H9 (cell line): Measurements from ENCODE around the gene CTNNA3. TPM values are rescaled to one million over a fixed set of nuclear protein-coding genes. Genes with fewer than 3 reads are reported as not detected.
"Not testable (repeated sequence)": the region's sequence is repeated elsewhere in the genome, so short reads cannot be mapped to it uniquely, and the experiment has no call there.

Source experiments
- DNase-seq: peaks from one replicate; pipeline ENCODE4 v3.0.0-alpha.2; 2017
- H2AFZ ChIP-seq: one replicate; pipeline ENCODE4 v1.6.1; 2013; ENCODE audit warnings: mild to moderate bottlenecking, low read length, control low read depth, moderate library complexity
- H2AK5ac ChIP-seq: 2 replicates; pipeline ENCODE4 v1.6.1; 2013; ENCODE audit warnings: low read length, control low read depth, mixed read lengths; ENCODE audit not compliant: insufficient read length
- H2BK120ac ChIP-seq: one replicate; pipeline ENCODE4 v1.6.1; 2013; ENCODE audit warnings: low read depth, mild to moderate bottlenecking, low read length, control low read depth, inconsistent platforms; ENCODE audit not compliant: poor library complexity, severe bottlenecking
- H2BK12ac ChIP-seq: 2 replicates; pipeline ENCODE4 v1.6.1; 2013; ENCODE audit warnings: low read length, control low read depth, mixed read lengths, low read depth; ENCODE audit not compliant: insufficient read length
- H2BK15ac ChIP-seq: 2 replicates; pipeline ENCODE4 v1.6.1; 2013; ENCODE audit warnings: low read depth, low read length, control low read depth
- H2BK20ac ChIP-seq: one replicate; pipeline ENCODE4 v1.6.1; 2013; ENCODE audit warnings: low read depth, mild to moderate bottlenecking, low read length, control low read depth, inconsistent platforms; ENCODE audit not compliant: poor library complexity, severe bottlenecking
- H2BK5ac ChIP-seq: 2 replicates; pipeline ENCODE4 v1.6.1; 2013; ENCODE audit warnings: low read length, control low read depth, mixed read lengths; ENCODE audit not compliant: insufficient read length
- H3K14ac ChIP-seq: 2 replicates; pipeline ENCODE4 v1.6.1; 2013; ENCODE audit warnings: low read length, control low read depth; ENCODE audit not compliant: insufficient read depth
- H3K18ac ChIP-seq: 2 replicates; pipeline ENCODE4 v1.6.1; 2013; ENCODE audit warnings: low read depth, mild to moderate bottlenecking, mixed read lengths, low read length, control low read depth; ENCODE audit not compliant: insufficient read length
- H3K23ac ChIP-seq: 2 replicates; pipeline ENCODE4 v1.6.1; 2013; ENCODE audit warnings: low read length, control low read depth, mixed read lengths, low read depth; ENCODE audit not compliant: insufficient read length
- H3K23me2 ChIP-seq: 2 replicates; pipeline ENCODE4 v1.6.1; 2013; ENCODE audit warnings: low read depth, mild to moderate bottlenecking, mixed read lengths, low read length, control low read depth; ENCODE audit not compliant: insufficient read length, poor library complexity, severe bottlenecking
- H3K27ac ChIP-seq: 2 replicates; pipeline ENCODE4 v1.5.1; 2013; ENCODE audit warnings: low read length, control low read depth, mixed read lengths, low read depth; ENCODE audit not compliant: insufficient read length
- H3K27me3 ChIP-seq: 2 replicates; pipeline ENCODE4 v1.6.1; 2013; ENCODE audit warnings: low read length, control low read depth, inconsistent platforms; ENCODE audit not compliant: insufficient read depth
- H3K4ac ChIP-seq: 2 replicates; pipeline ENCODE4 v1.6.1; 2013; ENCODE audit warnings: low read depth, mild to moderate bottlenecking, control low read depth, inconsistent platforms, low read length, moderate library complexity
- H3K4me1 ChIP-seq: 2 replicates; pipeline ENCODE4 v1.6.1; 2013; ENCODE audit warnings: low read length, control low read depth, inconsistent platforms; ENCODE audit not compliant: insufficient read depth
- H3K4me2 ChIP-seq: 2 replicates; pipeline ENCODE4 v1.6.1; 2013; ENCODE audit warnings: low read length, control low read depth, mixed read lengths; ENCODE audit not compliant: insufficient read length, insufficient read depth
- H3K56ac ChIP-seq: 2 replicates; pipeline ENCODE4 v1.6.1; 2013; ENCODE audit warnings: low read depth, mild to moderate bottlenecking, mixed read lengths, low read length, control low read depth; ENCODE audit not compliant: insufficient read length
- H3K79me1 ChIP-seq: 2 replicates; pipeline ENCODE4 v1.6.1; 2013; ENCODE audit warnings: low read depth, mild to moderate bottlenecking, moderate library complexity, low read length, control low read depth, inconsistent platforms; ENCODE audit not compliant: insufficient read depth, poor library complexity, severe bottlenecking
- H3K79me2 ChIP-seq: 2 replicates; pipeline ENCODE4 v1.6.1; 2013; ENCODE audit warnings: low read length, control low read depth, inconsistent platforms; ENCODE audit not compliant: insufficient read depth
- H3K9ac ChIP-seq: 2 replicates; pipeline ENCODE4 v1.6.1; 2013; ENCODE audit warnings: low read length, control low read depth, mixed read lengths; ENCODE audit not compliant: insufficient read length; ENCODE audit errors: extremely low read depth
- H3K9me3 ChIP-seq: one replicate; pipeline ENCODE4 v1.6.1; 2013; ENCODE audit warnings: low read depth, low read length, inconsistent platforms; ENCODE audit not compliant: control insufficient read depth
- H3T11ph ChIP-seq: one replicate; pipeline ENCODE4 v1.6.1; 2013; ENCODE audit warnings: mild to moderate bottlenecking, low read length, control low read depth, inconsistent platforms
- H4K20me1 ChIP-seq: one replicate; pipeline ENCODE4 v1.6.1; 2013; ENCODE audit not compliant: control insufficient read depth, insufficient read length, insufficient read depth
- H4K5ac ChIP-seq: 2 replicates; pipeline ENCODE4 v1.6.1; 2013; ENCODE audit warnings: low read depth, mild to moderate bottlenecking, mixed read lengths, low read length, control low read depth; ENCODE audit not compliant: insufficient read length
- H4K8ac ChIP-seq: replicated peaks from 2 replicates; pipeline ENCODE4 v1.6.1; 2013; ENCODE audit warnings: low read length, control low read depth, mixed read lengths, low read depth; ENCODE audit not compliant: insufficient read length
- H4K91ac ChIP-seq: 2 replicates; pipeline ENCODE4 v1.6.1; 2013; ENCODE audit warnings: low read depth, mild to moderate bottlenecking, moderate library complexity, mixed read lengths, low read length, control low read depth; ENCODE audit not compliant: insufficient read length
- H3K27ac Mint-ChIP-seq, 3 experiments: 2 replicates in 2 of 3; 3 replicates in 1 of 3; pipeline ENCODE4 v1.8.0; 2020 to 2021; ENCODE audit warnings: mixed read lengths in 3 of 3, mild to moderate bottlenecking in 1 of 3, moderate library complexity in 1 of 3
- H3K27me3 Mint-ChIP-seq: 2 replicates; pipeline ENCODE4 v1.8.0; 2021; ENCODE audit warnings: low read depth, mild to moderate bottlenecking, moderate library complexity, mixed read lengths
- H3K36me3 Mint-ChIP-seq, 3 experiments: 2 replicates in 2 of 3; 3 replicates in 1 of 3; pipeline ENCODE4 v1.8.0; 2020 to 2021; ENCODE audit warnings: low read depth in 3 of 3, mixed read lengths in 3 of 3; ENCODE audit not compliant: insufficient read depth in 1 of 3
- H3K4me1 Mint-ChIP-seq, 2 experiments: 2 replicates each; pipeline ENCODE4 v1.8.0; 2020; ENCODE audit warnings: mixed read lengths in 2 of 2
- H3K4me3 Mint-ChIP-seq, 2 experiments: 2 replicates in 1 of 2; 3 replicates in 1 of 2; pipeline ENCODE4 v1.8.0; 2020 to 2021; ENCODE audit warnings: mild to moderate bottlenecking in 2 of 2, mixed read lengths in 2 of 2, moderate library complexity in 1 of 2
- H3K9me3 Mint-ChIP-seq, 2 experiments: 2 replicates in 1 of 2; 3 replicates in 1 of 2; pipeline ENCODE4 v1.8.0; 2020; ENCODE audit warnings: mild to moderate bottlenecking in 2 of 2, mixed read lengths in 2 of 2, moderate library complexity in 1 of 2
- CTCF ChIP-seq: fragments of 200-600 bp; sonication (generic); conservative IDR thresholded peaks from 3 replicates; pipeline ENCODE4 v1.8.0; 2021; ENCODE audit warnings: antibody characterized with exemption, mild to moderate bottlenecking
- WGBS: extraction: QIAGEN DNeasy Blood & Tissue Kit; methylation state at CpG from one replicate; pipeline ENCODE4 v1.1.7; 2013; ENCODE audit warnings: missing lambda C conversion rate, low lambda C conversion rate, mixed read lengths; ENCODE audit not compliant: insufficient read length; ENCODE audit errors: extremely low coverage; 5-methylcytosine and 5-hydroxymethylcytosine counted together
- total RNA-seq: library from RNA; stranded (reverse); gene quantifications from 2 replicates; pipeline ENCODE4 v1.2.1, GENCODE V29; 2021

Gene CTNNA3
- total RNA-seq, 1 experiment from 2014 or later = 3.3 TPM

- Histone ChIP-seq H2BK15ac (no peak overlapping the region), H4K5ac (no peak overlapping the region), H2BK120ac (no peak overlapping the region), H3K4ac (no peak overlapping the region), H3K79me2 (no peaks in the 10 kb centered on the region), H2AK5ac (no peak overlapping the region), H4K91ac (no peak overlapping the region), H3K9me3 (no peaks in the 10 kb centered on the region), H3T11ph (no peak overlapping the region), H3K27me3 (no peaks in the 10 kb centered on the region), H2BK12ac (no peak overlapping the region), H3K4me1 (no peaks in the 10 kb centered on the region), H3K27ac (no peak overlapping the region), H2BK20ac (no peak overlapping the region), H3K23me2 (no peaks in the 10 kb centered on the region), H4K20me1 (no peaks in the 10 kb centered on the region), H3K56ac (no peak overlapping the region), H2AFZ (no peak overlapping the region), H4K8ac (no peak overlapping the region), H3K9ac (no peak overlapping the region), H3K14ac (no peak overlapping the region), H3K23ac (no peak overlapping the region), H3K4me2 (no peak overlapping the region), H3K79me1 (no peaks in the 10 kb centered on the region), H3K18ac (no peak overlapping the region), H2BK5ac (no peak overlapping the region)
- no peaks in the 10 kb centered on the region for H3K4me1 Mint-ChIP-seq
- no peak for TF ChIP-seq CTCF
- WGBS = no CpG with 5 or more reads among the region's 5 CpGs
- no peaks in the 10 kb centered on the region for H3K27me3 Mint-ChIP-seq
- no peak overlapping the region for H3K27ac Mint-ChIP-seq
- peaks cover 16 to 21% of the 10 kb centered on the region in 2 experiments for H3K9me3 Mint-ChIP-seq
- H3K4me3 Mint-ChIP-seq = no peak overlapping the region
- DNase-seq = no peak
- peaks cover 3 to 16% (median 13%) of the 10 kb centered on the region in 3 experiments; a peak in 6 of 7 replicates for H3K36me3 Mint-ChIP-seq
These were observed 440 bp downstream of the CTNNA3 start for GRCh38 chr10:67695555-67695954.

- not testable (repeated sequence) for H3K27ac Mint-ChIP-seq, H3K23ac ChIP-seq, H4K5ac ChIP-seq, H3K18ac ChIP-seq, H3K4ac ChIP-seq, H3K4me3 Mint-ChIP-seq, H3K27me3 Mint-ChIP-seq, H3K14ac ChIP-seq, H3K23me2 ChIP-seq, DNase-seq, H3K27me3 ChIP-seq, H3K4me1 ChIP-seq, H4K20me1 ChIP-seq, H2AFZ ChIP-seq, H3K9ac ChIP-seq, H3K27ac ChIP-seq, H4K91ac ChIP-seq, H2BK20ac ChIP-seq, H4K8ac ChIP-seq, H2BK120ac ChIP-seq, H3K79me1 ChIP-seq, H3K4me1 Mint-ChIP-seq, H3K9me3 ChIP-seq, H3K4me2 ChIP-seq, H2BK5ac ChIP-seq, H3K36me3 Mint-ChIP-seq, H2AK5ac ChIP-seq, H2BK12ac ChIP-seq, H3K79me2 ChIP-seq, H2BK15ac ChIP-seq, H3K56ac ChIP-seq, H3T11ph ChIP-seq, H3K9me3 Mint-ChIP-seq
- no CpG with 5 or more reads among the region's 25 CpGs for WGBS
These were observed 4.1 kb downstream of the CTNNA3 start for GRCh38 chr10:67691861-67692260.
